ENCODE measurements around the gene ART1.
"Not testable (repeated sequence)": the region's sequence is repeated elsewhere in the genome, so short reads cannot be mapped to it uniquely, and the experiment has no call there.

Gene ART1

GRCh38 chr11:3635641-3636375 is 9.1 kb upstream of the ART1 start:
- no peak for FAIRE-seq

GRCh38 chr11:3637201-3637600 is 7.7 kb upstream of the ART1 start:
- FAIRE-seq = no peak

- FAIRE-seq = no peak
These were observed 6.4 kb upstream of the ART1 start for GRCh38 chr11:3638513-3638912.

- FAIRE-seq = no peak
These were observed 5.1 kb upstream of the ART1 start for GRCh38 chr11:3639841-3640240.

- no peak for FAIRE-seq
These were observed 3.7 kb upstream of the ART1 start for GRCh38 chr11:3641191-3641590.

- no peak for FAIRE-seq
These were observed 3.2 kb upstream of the ART1 start, which contains the start of gene ART5 for GRCh38 chr11:3641701-3642070. ART5 (minus strand) TSS chr11:3641992; CDS start chr11:3641862, 130 bp downstream.

- FAIRE-seq = no peak
These were observed 2.6 kb upstream of the ART1 start for GRCh38 chr11:3642071-3642951.

- not testable (repeated sequence) for FAIRE-seq
These were observed 1.8 kb upstream of the ART1 start for GRCh38 chr11:3643102-3643546.

- FAIRE-seq = no peak
These were observed 624 bp downstream of the ART1 start for GRCh38 chr11:3645552-3645951.

- FAIRE-seq = not testable (repeated sequence)
These were observed 3.9 kb downstream of the ART1 start for GRCh38 chr11:3648843-3649242.

- FAIRE-seq = not testable (repeated sequence)
These were observed 4.4 kb downstream of the ART1 start for GRCh38 chr11:3649374-3649773.

- not testable (repeated sequence) for FAIRE-seq
These were observed 7.6 kb downstream of the ART1 start for GRCh38 chr11:3652514-3652913.

GRCh38 chr11:3655547-3655946 is 10.6 kb downstream of the ART1 start:
- FAIRE-seq = no peak

GRCh38 chr11:3657331-3657730 is 12.4 kb downstream of the ART1 start:
- not testable (repeated sequence) for FAIRE-seq

GRCh38 chr11:3658252-3658651 is 13.3 kb downstream of the ART1 start:
- no peak for FAIRE-seq

- no peak for FAIRE-seq
These were observed 14.9 kb downstream of the ART1 start for GRCh38 chr11:3659595-3660515.

- no peak for FAIRE-seq
These were observed 16.0 kb downstream of the ART1 start for GRCh38 chr11:3660960-3661359.

GRCh38 chr11:3662856-3663255 is 17.9 kb downstream of the ART1 start:
- no peak for FAIRE-seq

- no peak for FAIRE-seq
These were observed 19.2 kb downstream of the ART1 start for GRCh38 chr11:3664032-3664630.

- no peak for FAIRE-seq
These were observed 20.6 kb downstream of the ART1 start for GRCh38 chr11:3665336-3666022.

GRCh38 chr11:3666023-3666530 is 21.1 kb downstream of the ART1 start:
- FAIRE-seq = no peak
